Urinary bladder (tissue), 4 donors: Measurements from ENCODE around the gene GFI1. TPM values are rescaled to one million over a fixed set of nuclear protein-coding genes. Genes with fewer than 3 reads are reported as not detected.
"Not testable (repeated sequence)": the region's sequence is repeated elsewhere in the genome, so short reads cannot be mapped to it uniquely, and the experiment has no call there.

ENCODE experiments used
- DNase-seq: peaks from one replicate; pipeline ENCODE4 v3.0.0-alpha.2; 2015; ENCODE audit errors: extremely low spot score
- H3K27ac ChIP-seq: one replicate; pipeline ENCODE4 v1.5.1; 2013; ENCODE audit warnings: low read depth, mild to moderate bottlenecking, moderate library complexity
- H3K36me3 ChIP-seq: one replicate; pipeline ENCODE4 v1.6.1; 2013; ENCODE audit warnings: mild to moderate bottlenecking, moderate library complexity; ENCODE audit not compliant: insufficient read depth
- H3K4me1 ChIP-seq: one replicate; pipeline ENCODE4 v1.6.1; 2013; ENCODE audit warnings: mild to moderate bottlenecking, moderate library complexity; ENCODE audit not compliant: insufficient read depth
- H3K4me3 ChIP-seq: one replicate; pipeline ENCODE4 v1.5.1; 2013; ENCODE audit warnings: low read depth, low read length
- WGBS: extraction: QIAGEN DNeasy Blood & Tissue Kit; methylation state at CpG from one replicate; pipeline ENCODE4 v1.1.7; 2013; 5-methylcytosine and 5-hydroxymethylcytosine counted together
- polyA plus RNA-seq: library from polyadenylated mRNA; stranded (reverse); fragments of 200-250 nt; gene quantifications from one replicate; pipeline ENCODE4 v1.2.3, GENCODE V29; 2013
- total RNA-seq: library from RNA; depleted of rRNA; stranded (reverse); fragments of >200 nt; gene quantifications from one replicate; pipeline ENCODE4 v1.2.3, GENCODE V29; 2014
- donor health status: healthy with polysubstance abuse.
- donor health status: healthy.

GFI1 gene
- 0.63 TPM for total RNA-seq
- 0.60 TPM for polyA plus RNA-seq

DNA sequence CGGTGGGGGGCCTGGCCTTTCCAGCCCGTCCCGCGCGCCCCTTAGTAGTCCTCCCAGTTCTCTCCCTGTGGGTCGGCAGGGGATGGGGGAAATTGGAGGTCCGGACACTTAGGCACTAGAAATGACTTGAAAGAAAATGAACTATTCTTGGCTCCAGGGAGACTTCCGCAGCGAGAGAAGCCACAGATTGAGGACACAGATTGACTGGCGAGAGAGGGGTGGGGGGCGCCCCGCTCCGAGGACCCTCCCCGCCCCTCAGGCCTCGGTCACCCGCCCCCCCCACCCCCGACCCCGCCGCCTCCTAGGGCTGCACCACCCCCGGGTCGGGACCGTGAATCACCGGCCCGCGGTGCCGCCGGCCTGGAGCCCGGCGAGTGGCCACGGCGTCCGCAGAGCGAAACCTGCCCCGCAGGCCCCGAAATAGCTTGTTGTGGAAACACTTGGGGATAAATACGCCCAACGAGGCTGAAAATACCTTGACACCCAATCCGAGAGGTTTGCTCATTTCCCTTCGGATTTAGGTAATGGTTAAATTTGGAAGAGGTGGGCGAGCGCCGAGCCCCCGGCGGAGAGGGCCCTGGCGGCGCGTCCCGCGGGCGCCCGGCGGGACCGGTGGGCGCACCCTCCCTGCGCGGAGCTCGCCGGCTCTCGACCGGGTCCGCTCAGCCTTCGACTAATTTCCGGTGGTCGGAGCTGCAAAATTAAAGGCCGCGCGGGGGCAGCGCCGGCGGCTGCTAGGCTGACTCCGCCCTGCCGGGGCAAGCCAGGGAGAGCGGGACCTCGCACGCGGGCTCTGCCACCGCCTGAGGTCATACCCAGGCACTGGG lies at the start of gene GFI1:
Gene GFI1, minus strand, starts transcription at position 675 of the 827 bp plus-strand sequence. CDS start 3,438 bp downstream, outside the sequence.
- no peaks in the 10 kb centered on the region for H3K36me3 ChIP-seq
- no peak within 1 kb of the TSS for H3K27ac ChIP-seq
- 2% methylated on average over 76 of the region's 77 CpGs for WGBS
- DNase-seq, result no peak
- peaks cover 4% of the 10 kb centered on the region for H3K4me1 ChIP-seq
- H3K4me3 ChIP-seq, result peak within 1 kb of the TSS; percentile 58

DNA sequence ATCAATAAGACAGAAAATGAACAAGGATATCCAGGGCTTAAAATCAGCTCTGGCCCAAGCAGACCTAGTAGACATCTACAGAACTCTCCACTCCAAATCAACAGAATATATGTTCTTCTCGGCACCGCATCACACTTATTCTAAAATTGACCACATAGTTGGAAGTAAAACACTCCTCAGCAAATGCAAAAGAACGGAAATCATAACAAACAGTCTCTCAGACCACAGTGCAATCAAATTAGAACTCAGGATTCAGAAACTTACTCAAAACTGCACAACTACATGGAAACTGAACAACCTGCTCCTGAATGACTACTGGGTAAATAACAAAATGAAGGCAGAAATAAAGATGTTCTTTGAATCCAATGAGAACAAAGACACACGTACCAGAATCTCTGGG lies 45.6 kb upstream of the GFI1 start:
- H3K4me1 ChIP-seq, DNase-seq, H3K4me3 ChIP-seq, H3K27ac ChIP-seq, H3K36me3 ChIP-seq: not testable (repeated sequence)
- 95% methylated on average over 4 of the region's 4 CpGs for WGBS

GRCh38 chr1:92531939-92532338 lies 45.2 kb upstream of the GFI1 start:
- WGBS, result 91% methylated on average over 3 of the region's 3 CpGs
- not testable (repeated sequence) for H3K36me3 ChIP-seq, H3K27ac ChIP-seq, H3K4me3 ChIP-seq, DNase-seq, H3K4me1 ChIP-seq

GRCh38 chr1:92527670-92528069 lies 40.9 kb upstream of the GFI1 start:
- Histone ChIP-seq H3K27ac (no peak overlapping the region), H3K4me1 (no peaks in the 10 kb centered on the region), H3K36me3 (no peaks in the 10 kb centered on the region), H3K4me3 (no peak overlapping the region)
- WGBS, result 93% methylated on average over 2 of the region's 2 CpGs
- DNase-seq, result no peak

GRCh38 chr1:92524944-92525590 lies 38.3 kb upstream of the GFI1 start:
- not testable (repeated sequence) for DNase-seq, H3K36me3 ChIP-seq, H3K4me3 ChIP-seq, H3K4me1 ChIP-seq, H3K27ac ChIP-seq
- 96% methylated on average over 9 of the region's 9 CpGs for WGBS

- Histone ChIP-seq H3K36me3 (no peaks in the 10 kb centered on the region), H3K27ac (no peak overlapping the region), H3K4me3 (no peak overlapping the region), H3K4me1 (no peaks in the 10 kb centered on the region)
- no peak for DNase-seq
- WGBS, result 60% methylated on average over 2 of the region's 2 CpGs
Measured at GRCh38 chr1:92519043-92519442, 32.3 kb upstream of the GFI1 start.

DNA sequence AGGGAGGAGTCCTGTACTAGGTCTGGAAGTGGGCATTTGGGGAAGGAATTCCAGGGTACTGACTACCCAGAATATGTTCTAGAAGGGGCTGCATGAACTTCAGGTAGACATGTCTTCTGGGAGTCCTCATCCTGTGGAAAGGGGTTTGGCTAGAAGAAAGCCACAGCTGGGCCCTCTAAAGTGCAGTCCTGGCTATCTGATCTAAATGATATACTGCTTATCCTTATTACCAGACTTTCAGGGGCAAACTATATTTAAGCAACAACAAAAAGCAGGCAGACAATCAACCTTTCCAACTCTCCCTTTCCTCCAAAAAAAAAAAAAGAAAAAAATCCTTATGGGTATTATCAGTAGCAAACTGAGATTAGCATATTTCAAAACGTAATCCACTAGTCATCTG lies 29.8 kb upstream of the GFI1 start:
- H3K36me3 ChIP-seq, result no peaks in the 10 kb centered on the region
- H3K27ac ChIP-seq, result no peak overlapping the region
- DNase-seq, result no peak
- no peaks in the 10 kb centered on the region for H3K4me1 ChIP-seq
- no peak overlapping the region for H3K4me3 ChIP-seq
- 80% methylated on average over 1 of the region's 1 CpG for WGBS

- Histone ChIP-seq H3K4me3 (no peak overlapping the region), H3K4me1 (no peaks in the 10 kb centered on the region), H3K27ac (no peak overlapping the region), H3K36me3 (no peaks in the 10 kb centered on the region)
- WGBS, result 88% methylated on average over 3 of the region's 3 CpGs
- no peak for DNase-seq
Measured at GRCh38 chr1:92515796-92516201, 29.1 kb upstream of the GFI1 start.

- WGBS, result 95% methylated on average over 4 of the region's 4 CpGs
- Histone ChIP-seq H3K27ac (no peak overlapping the region), H3K4me3 (no peak overlapping the region), H3K4me1 (no peaks in the 10 kb centered on the region), H3K36me3 (no peaks in the 10 kb centered on the region)
- no peak for DNase-seq
Measured at GRCh38 chr1:92511541-92511940, 24.8 kb upstream of the GFI1 start.

DNA sequence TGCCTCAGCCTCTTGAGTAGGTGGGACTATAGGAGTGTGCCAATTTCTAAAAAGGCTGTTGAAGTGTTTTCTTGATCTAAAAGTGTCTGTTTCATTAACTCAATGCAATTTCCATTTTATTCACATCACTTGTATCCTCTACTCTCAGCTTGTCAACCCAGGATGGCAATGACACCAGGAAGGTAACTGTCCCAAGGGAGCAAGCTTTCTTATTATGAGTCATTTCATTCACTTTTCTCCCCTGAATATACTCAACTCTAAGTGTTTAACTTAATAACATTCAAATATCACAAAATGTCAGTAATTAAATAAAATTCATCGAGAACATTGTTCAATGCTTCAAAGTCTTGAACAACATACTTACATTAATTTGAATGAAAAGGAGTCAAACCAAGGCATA lies 22.9 kb upstream of the GFI1 start:
- no peaks in the 10 kb centered on the region for H3K4me1 ChIP-seq
- no peak overlapping the region for H3K4me3 ChIP-seq
- H3K27ac ChIP-seq, result no peak overlapping the region
- 100% methylated on average over 1 of the region's 1 CpG for WGBS
- no peak for DNase-seq
- no peaks in the 10 kb centered on the region for H3K36me3 ChIP-seq

DNA sequence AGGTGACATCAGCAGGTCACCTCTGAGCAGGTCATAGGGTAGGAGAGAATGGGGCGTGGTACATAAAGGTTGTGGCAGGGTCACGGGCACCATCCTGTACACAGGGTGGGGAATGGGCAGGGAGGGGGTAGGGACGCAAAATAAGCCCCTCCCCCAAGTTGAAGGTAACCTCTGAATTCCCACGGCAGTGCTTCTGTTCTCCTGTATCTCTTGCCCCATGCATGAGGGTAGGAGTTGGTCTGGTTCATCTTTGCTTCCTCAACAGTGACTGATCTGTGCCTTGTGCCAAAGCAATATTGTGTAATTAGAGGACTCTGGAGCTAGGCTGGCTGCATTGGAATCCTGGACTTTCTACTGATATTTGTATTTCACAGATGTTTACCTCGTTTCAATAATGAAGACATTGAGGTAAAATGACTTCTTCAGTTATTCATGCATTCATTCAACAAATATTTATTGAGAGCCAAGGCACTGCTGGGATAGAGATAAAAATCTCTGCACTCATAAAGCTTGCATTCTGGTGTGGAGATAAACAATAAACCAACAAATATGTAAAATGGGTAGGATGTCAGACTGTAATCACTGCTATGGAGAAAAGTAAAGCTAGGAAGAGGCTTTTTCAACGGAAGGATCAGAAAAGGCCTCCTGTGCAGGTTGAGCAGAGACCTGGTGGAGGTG lies 18.4 kb upstream of the GFI1 start:
- no peak for DNase-seq
- Histone ChIP-seq H3K4me3 (no peak overlapping the region), H3K27ac (no peak overlapping the region), H3K36me3 (no peaks in the 10 kb centered on the region), H3K4me1 (no peaks in the 10 kb centered on the region)
- WGBS, result 70% methylated on average over 6 of the region's 6 CpGs

- no peaks in the 10 kb centered on the region for H3K4me1 ChIP-seq
- no peak overlapping the region for H3K27ac ChIP-seq
- WGBS, result 79% methylated on average over 8 of the region's 8 CpGs
- no peak for DNase-seq
- no peaks in the 10 kb centered on the region for H3K36me3 ChIP-seq
- no peak overlapping the region for H3K4me3 ChIP-seq
Measured at GRCh38 chr1:92504291-92505014, 17.7 kb upstream of the GFI1 start.

DNA sequence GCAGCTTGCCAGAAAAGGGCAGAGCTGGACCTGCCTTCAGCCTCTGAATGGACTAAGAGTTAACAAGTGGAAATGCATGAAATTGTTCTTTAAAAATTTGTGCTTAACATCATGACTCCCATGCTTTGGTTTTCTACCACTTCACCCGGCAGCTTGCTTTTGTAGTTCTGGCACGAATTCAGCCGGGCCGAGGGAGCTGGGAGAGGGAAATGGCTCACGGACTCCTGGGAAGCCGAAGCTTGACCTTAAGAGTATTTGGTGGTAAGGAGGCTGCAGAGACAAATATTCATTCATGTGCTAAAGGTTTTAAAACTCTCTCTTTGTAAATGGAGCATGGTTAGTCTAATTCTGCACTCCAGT lies 17.2 kb upstream of the GFI1 start:
- DNase-seq, result no peak

More for the DNA sequence above, 17.2 kb upstream of the GFI1 start:
- no peak overlapping the region for H3K4me3 ChIP-seq
- no peak overlapping the region for H3K27ac ChIP-seq
- WGBS, result 70% methylated on average over 6 of the region's 6 CpGs
- H3K4me1 ChIP-seq, result no peaks in the 10 kb centered on the region
- no peaks in the 10 kb centered on the region for H3K36me3 ChIP-seq
